Caco-2 (cell line): ENCODE data around the gene PHF23. TPM values are rescaled to one million over a fixed set of nuclear protein-coding genes. Genes with fewer than 3 reads are reported as not detected.

Source experiments
- BruUV-seq: library from RNA; stranded (reverse); fragments of 400-500 nt; replicated peaks from 2 replicates; lab custom pipeline; 2021; lab: Mats Ljungman, UMichigan
- CTCF ChIA-PET: fragments of 300-600 bp; sonication (Branson Sonifier 250); formaldehyde crosslinking; loops from one replicate; lab custom pipeline; 2022; ENCODE audit warnings: antibody characterized with exemption; lab: Charles Lee
- POLR2A ChIA-PET: fragments of 300-600 bp; sonication (Branson Sonifier 250); formaldehyde crosslinking; loops from one replicate; lab custom pipeline; 2022; ENCODE audit warnings: antibody characterized with exemption; lab: Charles Lee
- DNase-seq, 2 experiments: peaks; one replicate each; pipeline versions ENCODE4 v3.0.0 to v3.0.0-alpha.2; 2020 to 2022
- H3K27me3 ChIP-seq: replicated peaks from 2 replicates; pipeline ENCODE4 v1.6.0; 2011; ENCODE audit warnings: low read length; ENCODE audit not compliant: control insufficient read depth, insufficient read depth
- H3K36me3 ChIP-seq: 2 replicates; pipeline ENCODE4 v1.5.1; 2011; ENCODE audit warnings: low read length; ENCODE audit not compliant: control insufficient read depth, insufficient read depth
- H3K4me1 ChIP-seq: fragments of 250-450 bp; sonication (Bioruptor Pico); 2 replicates; pipeline ENCODE4 v1.5.1; 2020; ENCODE audit warnings: mild to moderate bottlenecking
- H3K4me3 ChIP-seq: 2 replicates; pipeline ENCODE4 v1.5.1; 2011; ENCODE audit warnings: low read depth, mild to moderate bottlenecking, control low read depth, low read length
- H3K9me3 ChIP-seq: fragments of 250-450 bp; sonication (Bioruptor Pico); 2 replicates; pipeline ENCODE4 v1.5.1; 2020; ENCODE audit warnings: mild to moderate bottlenecking, moderate library complexity
- H3K27ac Mint-ChIP-seq: one replicate; pipeline ENCODE4 v1.8.0; 2022; ENCODE audit warnings: mixed read lengths; ENCODE audit not compliant: unreplicated experiment
- H3K27me3 Mint-ChIP-seq: one replicate; pipeline ENCODE4 v1.8.0; 2022; ENCODE audit warnings: mixed read lengths; ENCODE audit not compliant: insufficient read depth, unreplicated experiment
- H3K36me3 Mint-ChIP-seq: one replicate; pipeline ENCODE4 v1.8.0; 2022; ENCODE audit warnings: mild to moderate bottlenecking, mixed read lengths; ENCODE audit not compliant: insufficient read depth, unreplicated experiment
- H3K4me1 Mint-ChIP-seq: one replicate; pipeline ENCODE4 v1.8.0; 2022; ENCODE audit warnings: low read depth, mixed read lengths; ENCODE audit not compliant: unreplicated experiment
- H3K4me3 Mint-ChIP-seq: one replicate; pipeline ENCODE4 v1.8.0; 2022; ENCODE audit warnings: mild to moderate bottlenecking, moderate library complexity, mixed read lengths; ENCODE audit not compliant: unreplicated experiment
- H3K9me3 Mint-ChIP-seq: one replicate; pipeline ENCODE4 v1.8.0; 2022; ENCODE audit warnings: mixed read lengths; ENCODE audit not compliant: unreplicated experiment
- CTCF ChIP-seq, 2 experiments: fragments of 200-600 bp in 1 of 2; IDR thresholded peaks; 1 replicate in 1 of 2; 2 replicates in 1 of 2; pipeline versions ENCODE4 v1.5.1 to v1.8.0; 2011 to 2022; ENCODE audit warnings: antibody characterized with exemption in 1 of 2, control low read depth in 1 of 2, inconsistent platforms in 1 of 2, low read depth in 1 of 2, low read length in 1 of 2, mild to moderate bottlenecking in 1 of 2, moderate library complexity in 1 of 2; ENCODE audit not compliant: insufficient read depth in 1 of 2, severe bottlenecking in 1 of 2, unreplicated experiment in 1 of 2
- intact Hi-C: fragments of 100-400 bp; cut with micrococcal nuclease; formaldehyde crosslinking; loops from one replicate; pipeline ENCODE4 v1.10.0; 2022; ENCODE audit not compliant: unreplicated experiment
- total RNA-seq: library from RNA; stranded (reverse); gene quantifications from 2 replicates; pipeline ENCODE4 v1.2.3, GENCODE V29; 2022

Gene PHF23
- total RNA-seq, 1 experiment from 2014 or later = 20.5 TPM

- Histone ChIP-seq H3K4me3 (peak within 1 kb of the TSS; percentile 54), H3K27me3 (no peaks in the 10 kb centered on the region), H3K4me1 (peaks cover 3% of the 10 kb centered on the region; the same call in 1 of the 2 replicates), H3K36me3 (no peaks in the 10 kb centered on the region), H3K9me3 (no peaks in the 10 kb centered on the region)
- Mint-ChIP-seq H3K27me3 (no peaks in the 10 kb centered on the region), H3K4me3 (peak within 1 kb of the TSS; percentile 85), H3K4me1 (peaks cover 8% of the 10 kb centered on the region), H3K9me3 (no peaks in the 10 kb centered on the region), H3K36me3 (peaks cover 5% of the 10 kb centered on the region), H3K27ac (peak within 1 kb of the TSS; percentile 85)
- intact Hi-C loops = loop anchor here (1.0 kb wide), 1 partner anchor 13 kb away; the partner anchor contains the start of gene YBX2
- POLR2A ChIA-PET = interaction anchor here (0.6 to 1.5 kb wide), 5 partner anchors 10 to 279 kb away, joined by 3 to 5 read pairs (median 3); partner anchors contain the start of gene TMEM256
- no peak for TF ChIP-seq CTCF (IDR thresholded peaks at IDR 0.05; ENCODE audit: insufficient read depth in 1 of 2, low read depth in 1 of 2, low read length in 1 of 2, severe bottlenecking in 1 of 2, unreplicated experiment in 1 of 2)
- CTCF ChIA-PET = interaction anchor here (0.6 to 1.8 kb wide), 9 partner anchors 11 to 603 kb away, joined by 3 to 20 read pairs (median 6); partner anchors contain the start of gene ATP1B2
- BruUV-seq = no TSS peak
- peak; percentile 91 to 92 for DNase-seq
Observed at GRCh38 chr17:7281074-7281952, 42.1 kb upstream of the PHF23 start, which contains the start of gene SLC2A4. Gene SLC2A4, plus strand, starts transcription at chr17:7281718. Its CDS starts 217 bp downstream, at chr17:7281935.

- H3K36me3 Mint-ChIP-seq = peaks cover 5% of the 10 kb centered on the region
- H3K27ac Mint-ChIP-seq = peak overlapping the region; percentile 85
- BruUV-seq = no TSS peak
- peak overlapping the region; percentile 38 for H3K4me3 ChIP-seq
- intact Hi-C loops = loop anchor here (1.0 kb wide), 2 partner anchors 14 to 65 kb away; partner anchors contain the start of gene YBX2
- H3K27me3 ChIP-seq = no peaks in the 10 kb centered on the region
- H3K4me3 Mint-ChIP-seq = peak overlapping the region; percentile 85
- H3K4me1 ChIP-seq = peaks cover 3% of the 10 kb centered on the region; the same call in 1 of the 2 replicates
- no peaks in the 10 kb centered on the region for H3K36me3 ChIP-seq
- H3K9me3 ChIP-seq = no peaks in the 10 kb centered on the region
- peak; percentile 59 to 68 for TF ChIP-seq CTCF (IDR thresholded peaks at IDR 0.05; ENCODE audit: insufficient read depth in 1 of 2, low read depth in 1 of 2, low read length in 1 of 2, severe bottlenecking in 1 of 2, unreplicated experiment in 1 of 2)
- POLR2A ChIA-PET = interaction anchor here (0.8 to 1.5 kb wide), 3 partner anchors 11 to 124 kb away, joined by 3 to 5 read pairs (median 3); partner anchors contain the start of gene TMEM256
- no peaks in the 10 kb centered on the region for H3K27me3 Mint-ChIP-seq
- DNase-seq = peak; percentile 67 to 81
- H3K9me3 Mint-ChIP-seq = no peaks in the 10 kb centered on the region
- peaks cover 8% of the 10 kb centered on the region for H3K4me1 Mint-ChIP-seq
- CTCF ChIA-PET = interaction anchor here (0.7 to 1.8 kb wide), 5 partner anchors 11 to 370 kb away, joined by 3 to 20 read pairs (median 6); partner anchors contain the start of gene ATP1B2
Observed at GRCh38 chr17:7280519-7281073, 41.3 kb upstream of the PHF23 start.

GRCh38 chr17:7279448-7279847 is 40.2 kb upstream of the PHF23 start:
- intact Hi-C loops = no loop called here

More at GRCh38 chr17:7279448-7279847, 40.2 kb upstream of the PHF23 start:
- H3K4me1 Mint-ChIP-seq = peaks cover 8% of the 10 kb centered on the region
- no TSS peak for BruUV-seq
- H3K9me3 Mint-ChIP-seq = no peaks in the 10 kb centered on the region
- no peak for TF ChIP-seq CTCF (IDR thresholded peaks at IDR 0.05; ENCODE audit: insufficient read depth in 1 of 2, low read depth in 1 of 2, low read length in 1 of 2, severe bottlenecking in 1 of 2, unreplicated experiment in 1 of 2)
- Histone ChIP-seq H3K9me3 (no peaks in the 10 kb centered on the region), H3K4me3 (no peak overlapping the region), H3K27me3 (no peaks in the 10 kb centered on the region), H3K4me1 (peaks cover 3% of the 10 kb centered on the region; the same call in 1 of the 2 replicates), H3K36me3 (no peaks in the 10 kb centered on the region)
- no peak overlapping the region for H3K4me3 Mint-ChIP-seq
- CTCF ChIA-PET = no interaction called here
- POLR2A ChIA-PET = no interaction called here
- peaks cover 5% of the 10 kb centered on the region for H3K36me3 Mint-ChIP-seq
- H3K27me3 Mint-ChIP-seq = no peaks in the 10 kb centered on the region
- no peak overlapping the region for H3K27ac Mint-ChIP-seq
- DNase-seq = no peak
